GM18867 (cell line): ENCODE measurements around the gene HAGHL.
A peak's percentile ranks its signal among the peaks of the same experiment; 100 is the strongest.
"Not testable (repeated sequence)": the region's sequence is repeated elsewhere in the genome, so short reads cannot be mapped to it uniquely, and the experiment has no call there.

Experiments
- ATAC-seq: cut with Tn5 transposase; IDR thresholded peaks from one replicate; pipeline ENCODE4 v1.9.1; 2021; ENCODE audit warnings: mild to moderate bottlenecking, moderate library complexity; ENCODE audit not compliant: unreplicated experiment

The HAGHL gene

GRCh38 chr16:687499-687898 lies 39.4 kb upstream of the HAGHL start:
- no peak for ATAC-seq

DNA sequence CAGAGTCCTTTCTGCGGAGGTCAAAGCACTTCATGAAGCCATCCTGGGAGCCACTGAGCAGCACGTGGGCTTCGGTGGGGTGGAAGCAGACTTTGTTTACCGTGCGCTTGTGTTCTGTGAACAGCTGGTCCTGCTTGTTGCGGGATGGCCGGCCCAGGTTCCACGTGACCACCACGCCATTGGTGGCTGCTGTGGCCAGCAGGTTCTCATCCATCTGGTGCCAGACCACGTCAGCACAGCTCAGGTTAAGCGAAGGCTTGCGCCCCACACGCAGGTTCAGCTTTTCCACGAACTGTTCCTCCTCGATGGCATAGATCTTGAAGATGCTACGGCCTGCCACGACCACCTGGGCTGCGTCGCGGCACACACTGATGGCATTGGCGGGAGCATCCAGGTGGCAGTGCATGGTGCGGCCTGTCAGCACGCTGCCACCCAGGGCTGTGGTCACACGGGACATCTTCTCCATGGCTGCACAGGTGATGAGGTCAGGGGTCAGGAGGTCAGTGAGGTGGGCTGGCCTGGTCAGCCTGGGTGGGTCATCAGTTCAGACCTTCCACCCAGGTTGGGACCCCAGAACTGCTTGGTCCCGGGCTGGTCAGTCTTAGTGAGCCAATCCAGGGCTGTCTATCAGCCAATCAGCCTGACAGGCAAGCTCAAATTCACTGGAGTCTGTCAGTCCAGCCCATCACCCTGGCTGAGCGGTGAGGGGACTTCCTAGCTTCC lies 37.6 kb upstream of the HAGHL start:
- ATAC-seq = no peak

- not testable (repeated sequence) for ATAC-seq
These were observed 35.7 kb upstream of the HAGHL start for GRCh38 chr16:691242-691641.

DNA sequence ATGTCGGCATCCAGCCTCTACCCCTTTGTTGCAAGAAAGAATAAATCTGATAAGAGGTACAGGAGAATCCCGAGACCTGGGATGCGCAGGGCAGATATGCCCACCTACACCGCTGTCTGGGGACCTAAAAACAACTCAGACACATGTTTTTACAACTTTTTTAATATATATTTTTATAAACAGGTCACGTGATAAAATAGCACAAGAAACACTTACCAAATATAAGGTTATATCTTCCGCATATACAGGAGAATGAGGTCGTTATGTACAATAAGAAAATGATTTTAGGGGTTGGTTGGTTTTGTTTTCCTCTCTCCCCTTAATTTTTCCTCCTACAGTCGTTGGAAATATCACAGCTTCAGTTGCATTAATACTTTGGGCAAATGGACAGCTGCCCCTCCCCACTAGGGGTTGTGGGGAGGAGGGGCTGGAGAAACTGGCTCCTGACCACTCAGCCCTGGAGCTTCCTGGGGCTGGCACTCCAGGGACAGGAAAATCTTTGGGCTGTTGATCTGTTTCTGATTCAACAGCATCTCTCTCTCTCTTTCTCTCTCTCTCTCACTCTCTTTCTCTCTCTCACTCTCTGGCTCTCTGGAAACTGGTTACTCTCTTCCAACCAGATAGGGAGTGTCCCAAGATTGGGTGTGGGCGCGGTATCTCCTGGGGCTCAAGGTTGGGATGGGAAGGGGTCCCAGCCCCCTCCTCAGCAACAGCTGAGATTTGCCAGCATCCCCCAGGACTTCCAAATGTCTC lies 34.4 kb upstream of the HAGHL start:
- ATAC-seq = no peak

- no peak for ATAC-seq
These were observed 33.5 kb upstream of the HAGHL start for GRCh38 chr16:693364-693763.

- no peak for ATAC-seq
These were observed 33.1 kb upstream of the HAGHL start for GRCh38 chr16:693766-694165.

DNA sequence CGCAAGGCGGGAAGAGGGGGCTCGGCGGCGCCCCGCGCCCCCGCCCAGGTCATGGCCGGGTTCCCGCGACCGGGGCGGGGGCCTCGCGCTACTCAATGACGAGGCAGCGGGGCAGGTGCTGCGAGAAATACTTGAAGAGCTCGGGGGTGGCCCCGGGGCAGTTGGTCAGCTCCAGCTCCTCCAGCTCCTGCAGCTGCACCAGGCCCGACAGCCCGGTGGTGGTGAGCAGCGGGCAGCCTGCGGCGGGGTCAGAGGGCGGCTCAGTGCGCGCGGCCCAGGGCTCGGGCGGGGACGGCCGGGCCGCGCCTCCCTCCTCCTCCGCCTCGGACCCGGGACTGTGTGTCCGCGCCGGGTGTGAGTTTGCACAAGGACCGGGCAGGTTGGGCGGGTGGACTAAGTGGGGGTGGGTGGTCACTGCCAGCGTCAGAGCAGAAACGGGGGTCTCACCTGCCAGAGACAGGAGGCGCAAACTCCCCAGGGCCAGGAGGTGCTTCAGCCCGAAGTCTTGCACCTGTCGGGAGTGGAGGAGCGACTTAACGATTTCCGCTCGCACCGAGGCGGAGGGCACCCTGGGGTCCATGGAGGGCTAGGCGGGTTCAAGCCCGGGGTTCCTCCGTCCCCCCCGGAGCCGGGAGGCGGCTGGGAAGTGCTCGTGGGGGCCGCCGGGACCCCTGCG lies 32.6 kb upstream of the HAGHL start:
- no peak for ATAC-seq

GRCh38 chr16:694863-695354 lies 32.0 kb upstream of the HAGHL start:
- no peak for ATAC-seq

DNA sequence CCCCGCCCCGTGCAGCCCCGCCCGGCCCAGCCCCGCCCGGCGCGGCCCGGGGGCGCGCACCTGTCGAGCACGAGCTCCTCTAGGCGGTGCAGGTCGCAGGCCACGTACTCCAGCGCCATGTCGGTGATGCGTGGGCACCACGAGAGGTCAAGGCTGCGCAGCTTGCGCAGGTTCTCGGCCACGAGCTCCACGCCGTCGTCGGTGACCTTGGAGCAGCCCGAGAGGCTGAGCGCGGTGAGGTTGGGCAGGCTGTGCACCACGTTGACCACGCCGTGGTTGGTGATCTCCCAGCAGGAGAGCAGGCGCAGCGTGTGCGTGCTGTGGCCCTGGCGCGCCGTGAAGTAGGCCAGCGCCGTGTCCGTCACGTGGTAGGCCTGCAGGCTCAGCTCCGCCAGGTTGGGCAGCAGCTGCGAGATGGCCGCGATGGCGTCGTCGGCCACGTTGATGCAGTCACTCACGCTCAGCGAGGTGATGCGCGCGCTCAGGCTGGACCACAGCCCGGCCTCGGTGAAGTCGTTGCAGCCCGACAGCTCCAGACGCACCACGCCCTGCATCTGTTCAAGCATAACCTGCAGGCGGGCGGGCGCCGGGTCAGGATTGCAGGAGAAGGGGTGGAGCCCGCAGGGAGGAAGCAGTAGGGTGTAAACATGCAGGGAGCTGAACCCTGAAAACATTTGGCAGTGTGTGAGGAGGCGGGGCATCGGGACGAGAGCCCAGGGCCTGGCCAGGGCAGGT lies 31.4 kb upstream of the HAGHL start:
- ATAC-seq = peak; percentile 38

GRCh38 chr16:698911-699671 lies 27.8 kb upstream of the HAGHL start:
- no peak for ATAC-seq

DNA sequence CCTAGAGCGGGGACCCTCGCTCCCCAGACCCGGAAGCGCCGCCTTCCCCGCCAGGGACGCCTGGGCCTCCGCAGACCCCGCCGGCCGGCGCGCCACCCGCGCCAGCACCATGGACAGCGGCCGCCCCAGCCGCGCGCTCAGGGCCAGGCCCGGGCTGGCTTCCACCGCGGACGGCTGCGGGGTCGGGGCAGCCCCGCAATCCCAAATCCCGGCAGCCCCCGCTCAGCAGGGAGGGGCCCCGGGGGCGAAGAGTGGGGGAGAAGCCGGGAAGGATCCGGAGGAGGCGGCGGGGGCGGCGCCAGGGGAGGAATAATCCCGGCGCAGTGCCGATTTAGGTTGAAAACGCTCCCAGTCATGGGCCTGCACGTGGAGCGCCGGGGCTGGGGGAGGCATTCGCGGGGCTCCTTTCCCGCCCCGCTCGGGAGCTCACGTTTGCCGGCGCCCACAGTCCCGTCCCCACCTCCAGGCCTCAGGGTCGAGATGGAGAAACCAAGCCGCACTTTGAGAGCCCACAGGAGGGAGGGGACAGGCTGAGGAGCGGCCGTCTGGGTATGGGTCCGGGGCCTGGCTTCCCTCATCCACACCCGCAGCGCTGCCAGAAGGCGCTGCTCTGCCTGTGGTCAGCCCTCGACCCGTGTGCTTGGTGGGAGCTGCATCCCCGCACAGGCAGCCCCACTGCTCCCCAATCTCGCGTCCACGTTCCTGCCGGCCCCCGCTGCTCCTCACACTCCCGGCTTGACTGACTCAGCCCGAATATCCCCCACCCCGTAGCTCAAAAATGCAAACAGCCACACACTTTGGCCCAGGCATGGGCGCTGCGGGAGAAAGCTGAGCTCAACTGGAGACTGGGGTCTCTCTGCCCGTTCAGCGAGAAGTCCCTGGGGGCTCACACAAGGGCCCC lies 26.0 kb upstream of the HAGHL start:
- ATAC-seq = no peak

DNA sequence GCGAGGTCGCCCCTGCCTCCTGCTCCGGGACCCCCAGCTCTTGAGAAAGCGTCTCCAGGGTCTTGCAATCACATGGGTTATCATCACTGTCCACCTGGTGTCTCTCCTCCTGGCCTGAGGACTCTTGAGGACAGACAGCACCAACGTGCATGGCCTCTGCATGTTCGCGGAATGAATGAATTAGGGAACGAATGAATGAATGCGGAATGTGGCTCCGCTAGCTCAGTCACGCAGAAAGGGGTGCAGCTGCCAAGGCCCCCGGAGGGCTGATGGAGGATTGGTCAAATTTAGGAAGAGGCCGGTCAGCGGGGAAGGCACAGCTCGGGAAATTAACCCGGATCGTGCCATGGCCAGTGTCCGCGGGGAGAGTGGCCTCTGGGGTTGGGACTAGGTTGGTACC lies 24.6 kb upstream of the HAGHL start:
- no peak for ATAC-seq

GRCh38 chr16:703406-703805 lies 23.5 kb upstream of the HAGHL start:
- no peak for ATAC-seq

DNA sequence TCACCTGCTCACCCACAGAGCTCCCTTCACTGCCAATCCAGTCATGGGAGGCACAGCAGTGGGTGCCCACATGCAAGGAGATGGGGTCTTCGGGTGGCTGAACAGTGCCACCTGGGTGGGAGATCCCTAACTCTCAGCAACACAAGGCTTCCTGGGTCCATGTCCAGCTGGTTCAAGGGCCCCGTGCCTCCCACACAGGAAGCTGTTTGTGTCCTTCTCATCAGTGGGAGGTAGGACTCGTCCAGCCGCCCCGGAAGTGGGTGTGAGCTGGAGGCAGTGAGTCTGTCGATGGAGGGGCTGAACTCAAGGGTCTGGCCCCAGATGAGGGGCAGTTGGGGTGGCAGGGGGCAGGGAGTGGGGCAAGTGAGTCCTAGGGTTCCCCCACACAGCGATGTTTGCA lies 22.9 kb upstream of the HAGHL start:
- ATAC-seq = no peak

- no peak for ATAC-seq
These were observed 22.1 kb upstream of the HAGHL start for GRCh38 chr16:704552-705380.

DNA sequence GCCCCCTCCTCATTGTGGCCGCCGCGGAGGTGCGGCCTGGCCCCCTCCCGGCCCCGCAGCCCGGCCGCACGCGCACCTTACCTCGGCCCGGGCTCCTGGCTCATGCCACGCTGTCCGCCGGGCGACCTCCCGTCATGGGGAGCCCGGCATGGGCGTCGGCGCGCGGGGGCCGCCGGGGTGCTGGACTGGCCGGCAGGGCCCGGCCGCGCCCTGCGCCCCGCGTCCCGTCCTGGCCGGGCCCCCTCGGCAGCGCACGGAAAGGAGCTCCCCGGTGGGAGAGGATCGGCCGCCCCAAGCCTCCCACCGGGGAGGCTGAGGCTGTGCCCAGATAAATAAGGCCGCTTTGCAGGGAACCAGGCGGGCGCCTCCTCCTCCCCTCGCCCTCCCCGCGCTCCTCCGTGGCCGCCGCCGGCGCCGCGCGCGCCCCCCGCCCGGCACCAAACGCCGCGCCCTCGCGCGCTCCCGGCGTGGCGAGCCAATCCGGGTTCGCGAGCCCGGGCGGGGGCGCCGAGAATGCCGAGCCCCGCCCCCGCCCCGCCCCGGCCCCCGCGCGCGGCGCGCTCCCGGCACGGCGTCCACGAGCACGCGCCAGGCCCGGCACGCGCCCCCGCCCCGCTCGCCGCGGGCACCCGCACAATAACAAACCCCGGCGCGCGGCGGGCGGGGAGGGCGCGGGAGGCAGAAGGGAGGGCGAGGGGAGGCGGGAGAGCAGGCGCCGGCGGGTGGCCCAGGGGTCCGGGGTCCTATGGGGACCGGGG lies 21.3 kb upstream of the HAGHL start, which contains the start of gene FBXL16:
Gene FBXL16 (minus strand): TSS at position 371 of the 758 bp plus-strand sequence. CDS start 8,396 bp downstream, outside the sequence.
- no peak for ATAC-seq

- ATAC-seq = no peak
These were observed 20.5 kb upstream of the HAGHL start for GRCh38 chr16:706189-707061.
